Transverse colon (tissue), 4 donors: ENCODE data around the gene ZNF445. TPM values are rescaled to one million over a fixed set of nuclear protein-coding genes. Genes with fewer than 3 reads are reported as not detected.

Experiments
- DNase-seq: peaks from one replicate; pipeline ENCODE4 v3.0.0-alpha.2; 2019
- H3K27ac ChIP-seq, 4 donors: fragments of 200-600 bp; sonication (generic); 2 replicates each; pipeline ENCODE4 v1.5.1; 2016 to 2018; ENCODE audit warnings: inconsistent platforms in 4 of 4
- H3K27me3 ChIP-seq: fragments of 200-600 bp; sonication (generic); 2 replicates; pipeline ENCODE4 v1.5.1; 2017; ENCODE audit warnings: inconsistent platforms
- H3K36me3 ChIP-seq, 4 donors: fragments of 200-600 bp; sonication (generic); 2 replicates each; pipeline ENCODE4 v1.5.1; 2017 to 2019; ENCODE audit warnings: inconsistent platforms in 4 of 4
- H3K4me1 ChIP-seq, 4 donors: fragments of 200-600 bp; sonication (generic); 2 replicates each; pipeline ENCODE4 v1.5.1; 2017 to 2020; ENCODE audit warnings: inconsistent platforms in 4 of 4
- H3K4me3 ChIP-seq, 4 donors: fragments of 200-600 bp; sonication (generic); 1 replicate in 1 of 4; 2 replicates in 3 of 4; pipeline versions ENCODE4 v1.5.1 to v1.6.1; 2017 to 2019; ENCODE audit warnings: inconsistent platforms in 4 of 4
- H3K9me3 ChIP-seq, 2 donors: fragments of 200-600 bp; sonication (generic); 2 replicates each; pipeline ENCODE4 v1.5.1; 2017 to 2019; ENCODE audit warnings: inconsistent platforms in 2 of 2
- EP300 ChIP-seq: sonication (generic); formaldehyde crosslinking; IDR thresholded peaks from one replicate; pipeline ENCODE4 v1.6.1; 2017; ENCODE audit warnings: antibody characterized with exemption, low read depth
- POLR2A ChIP-seq: fragments of 450-650 bp; IDR thresholded peaks from one replicate; pipeline ENCODE4 v1.6.1; 2016; ENCODE audit warnings: antibody characterized with exemption, mild to moderate bottlenecking, moderate library complexity
- POLR2AphosphoS5 ChIP-seq, 3 donors: sonication (generic); formaldehyde crosslinking; IDR thresholded peaks; one replicate each; pipeline ENCODE4 v1.6.1; 2016; ENCODE audit warnings: antibody characterized with exemption in 3 of 3
- WGBS, 2 donors: methylation state at CpG; one replicate each; pipeline ENCODE4 v1.1.5; 2018; ENCODE audit warnings: low coverage in 1 of 2; 5-methylcytosine and 5-hydroxymethylcytosine counted together
- in situ Hi-C, 4 donors: fragments of 200-750 bp; cut with MboI; loops; one replicate each; pipeline versions ENCODE4 v1.15.0 to v1.15.1; 2017; ENCODE audit warnings: low sequenced_read_pairs in 3 of 4, low pct_ligation_motif_present in 1 of 4, low pct_unique_long_range_greater_than_20kb in 1 of 4
- intact Hi-C: fragments of 100-400 bp; cut with DNase I; formaldehyde crosslinking; loops from one replicate; pipeline ENCODE4 v1.15.1; 2023; ENCODE audit warnings: low total_unique reads
- total RNA-seq, 4 donors: library from RNA; depleted of rRNA; stranded (reverse); fragments of >200 nt; gene quantifications; one replicate each; pipeline ENCODE4 v1.1.0, GENCODE V29; 2016
- TF ChIP-seq, protein P1 (sequence below), 5 experiments: fragments of 200-600 bp in 3 of 5; fragments of 450-650 bp in 2 of 5; sonication (generic) in 3 of 5; IDR thresholded peaks; 1 replicate in 2 of 5; 2 replicates in 3 of 5; pipeline ENCODE4 v1.5.1; 2016 to 2017; ENCODE audit warnings: antibody characterized with exemption in 5 of 5, inconsistent platforms in 3 of 5, mild to moderate bottlenecking in 2 of 5, moderate library complexity in 1 of 5

ZNF445 gene
- total RNA-seq, 4 donors from 2014 or later = 6.8 to 12.7 (median 8.6) TPM

DNA sequence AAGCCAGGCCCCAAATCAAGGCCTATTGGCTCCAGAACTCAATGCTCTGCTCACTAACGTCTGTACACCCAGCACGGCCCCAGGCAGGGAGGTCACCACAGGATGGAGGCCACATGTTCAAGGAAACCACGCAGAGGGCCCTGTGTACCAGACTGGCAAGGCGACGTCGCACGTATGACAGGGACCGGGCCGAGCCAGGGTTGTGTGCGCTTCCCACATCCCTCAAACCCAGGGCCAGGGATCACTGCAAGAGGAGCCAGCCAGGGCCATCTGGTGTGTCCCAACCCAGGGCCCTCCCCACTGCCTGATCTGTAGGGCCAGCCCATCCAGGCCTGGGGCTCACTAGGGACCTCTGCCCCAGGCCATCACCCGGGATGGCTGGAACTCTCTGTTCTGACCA is 62.0 kb downstream of the ZNF445 start:
- H3K27ac ChIP-seq = no peak overlapping the region
- H3K4me3 ChIP-seq = no peak overlapping the region
- WGBS, 2 donors = 91% methylated on average over 11 of the region's 11 CpGs; no CpG with 5 or more reads in 1 of the 2 donors
- intact Hi-C loops = no loop called here
- TF ChIP-seq EP300 = no peak
- no peak for TF ChIP-seq POLR2A
- no peak for TF ChIP-seq POLR2AphosphoS5 (IDR thresholded peaks at IDR 0.05)
- TF ChIP-seq, protein P1, sequence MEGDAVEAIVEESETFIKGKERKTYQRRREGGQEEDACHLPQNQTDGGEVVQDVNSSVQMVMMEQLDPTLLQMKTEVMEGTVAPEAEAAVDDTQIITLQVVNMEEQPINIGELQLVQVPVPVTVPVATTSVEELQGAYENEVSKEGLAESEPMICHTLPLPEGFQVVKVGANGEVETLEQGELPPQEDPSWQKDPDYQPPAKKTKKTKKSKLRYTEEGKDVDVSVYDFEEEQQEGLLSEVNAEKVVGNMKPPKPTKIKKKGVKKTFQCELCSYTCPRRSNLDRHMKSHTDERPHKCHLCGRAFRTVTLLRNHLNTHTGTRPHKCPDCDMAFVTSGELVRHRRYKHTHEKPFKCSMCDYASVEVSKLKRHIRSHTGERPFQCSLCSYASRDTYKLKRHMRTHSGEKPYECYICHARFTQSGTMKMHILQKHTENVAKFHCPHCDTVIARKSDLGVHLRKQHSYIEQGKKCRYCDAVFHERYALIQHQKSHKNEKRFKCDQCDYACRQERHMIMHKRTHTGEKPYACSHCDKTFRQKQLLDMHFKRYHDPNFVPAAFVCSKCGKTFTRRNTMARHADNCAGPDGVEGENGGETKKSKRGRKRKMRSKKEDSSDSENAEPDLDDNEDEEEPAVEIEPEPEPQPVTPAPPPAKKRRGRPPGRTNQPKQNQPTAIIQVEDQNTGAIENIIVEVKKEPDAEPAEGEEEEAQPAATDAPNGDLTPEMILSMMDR (IDR thresholded peaks at IDR 0.05) = no peak
- H3K36me3 ChIP-seq = no peaks in the 10 kb centered on the region
- no peaks in the 10 kb centered on the region for H3K4me1 ChIP-seq
- no peak for DNase-seq
- H3K27me3 ChIP-seq = no peaks in the 10 kb centered on the region
- no peaks in the 10 kb centered on the region for H3K9me3 ChIP-seq
- in situ Hi-C loops = no loop called here

DNA sequence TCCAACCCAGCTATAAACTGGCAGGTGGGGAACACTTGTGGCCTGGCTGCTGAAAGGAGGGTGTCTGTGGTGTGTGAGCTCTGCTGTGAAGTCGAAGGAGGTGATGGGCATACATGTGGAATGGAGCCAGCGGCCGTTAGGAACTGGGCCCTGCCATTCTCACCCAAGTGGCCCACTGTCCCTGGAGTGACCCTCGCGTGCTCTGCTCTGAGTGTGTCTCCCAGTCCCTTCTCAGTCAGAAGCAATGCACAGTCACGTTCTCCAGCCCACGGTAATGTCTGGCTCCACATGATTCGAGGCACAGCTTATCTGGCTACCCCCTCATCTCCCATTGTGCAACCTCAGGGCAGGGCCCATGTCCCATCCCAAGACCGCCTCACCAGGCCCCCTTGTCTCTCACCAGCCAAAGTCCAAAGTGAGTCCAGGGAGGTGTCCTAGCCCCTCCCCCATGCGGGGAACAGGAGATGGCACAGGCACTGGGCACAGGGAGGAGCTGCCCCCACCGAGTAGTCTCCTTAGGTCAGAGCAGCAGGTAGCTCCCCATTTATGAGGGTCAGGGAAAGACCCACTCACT is 62.9 kb downstream of the ZNF445 start:
- no peak overlapping the region for H3K4me3 ChIP-seq
- H3K4me1 ChIP-seq = no peaks in the 10 kb centered on the region
- DNase-seq = no peak
- 79% methylated on average over 11 of the region's 11 CpGs; no CpG with 5 or more reads in 1 of the 2 donors for WGBS, 2 donors
- H3K27ac ChIP-seq = no peak overlapping the region
- in situ Hi-C loops = no loop called here
- H3K36me3 ChIP-seq = no peaks in the 10 kb centered on the region
- TF ChIP-seq, protein P1 (IDR thresholded peaks at IDR 0.05) = no peak
- TF ChIP-seq POLR2AphosphoS5 (IDR thresholded peaks at IDR 0.05) (no peak), EP300 (no peak), POLR2A (no peak)
- intact Hi-C loops = no loop called here
- no peaks in the 10 kb centered on the region for H3K9me3 ChIP-seq
- no peaks in the 10 kb centered on the region for H3K27me3 ChIP-seq

DNA sequence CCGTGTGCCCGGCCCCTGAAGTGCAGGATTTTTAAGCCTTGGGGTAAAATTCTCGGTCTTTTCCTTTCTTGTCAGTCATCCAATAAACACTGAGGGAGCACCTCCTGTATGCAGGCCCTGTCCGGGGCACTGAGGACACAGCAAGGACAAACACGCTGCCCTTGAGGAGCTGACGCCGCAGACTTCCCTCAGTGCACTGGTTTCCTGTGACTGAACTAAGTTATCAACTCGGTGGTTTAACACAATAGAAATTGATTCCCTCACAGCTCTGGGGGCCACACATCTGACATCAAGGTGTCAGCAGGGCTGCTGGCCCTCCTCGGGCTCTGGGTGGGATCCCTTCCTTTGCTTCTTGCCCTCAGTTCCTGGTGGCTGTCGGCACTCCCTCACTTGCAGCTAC is 65.1 kb downstream of the ZNF445 start:
- Histone ChIP-seq H3K4me3 (no peak overlapping the region), H3K9me3 (no peaks in the 10 kb centered on the region), H3K4me1 (no peaks in the 10 kb centered on the region), H3K36me3 (no peaks in the 10 kb centered on the region), H3K27ac (no peak overlapping the region), H3K27me3 (no peaks in the 10 kb centered on the region)
- in situ Hi-C loops (no loop called here), intact Hi-C loops (no loop called here)
- TF ChIP-seq EP300 (no peak), POLR2A (no peak), POLR2AphosphoS5 (IDR thresholded peaks at IDR 0.05) (no peak)
- TF ChIP-seq, protein P1 (IDR thresholded peaks at IDR 0.05) = no peak
- 82 to 100% methylated on average over 1 to 10 of the region's 10 CpGs for WGBS, 2 donors
- no peak for DNase-seq

DNA sequence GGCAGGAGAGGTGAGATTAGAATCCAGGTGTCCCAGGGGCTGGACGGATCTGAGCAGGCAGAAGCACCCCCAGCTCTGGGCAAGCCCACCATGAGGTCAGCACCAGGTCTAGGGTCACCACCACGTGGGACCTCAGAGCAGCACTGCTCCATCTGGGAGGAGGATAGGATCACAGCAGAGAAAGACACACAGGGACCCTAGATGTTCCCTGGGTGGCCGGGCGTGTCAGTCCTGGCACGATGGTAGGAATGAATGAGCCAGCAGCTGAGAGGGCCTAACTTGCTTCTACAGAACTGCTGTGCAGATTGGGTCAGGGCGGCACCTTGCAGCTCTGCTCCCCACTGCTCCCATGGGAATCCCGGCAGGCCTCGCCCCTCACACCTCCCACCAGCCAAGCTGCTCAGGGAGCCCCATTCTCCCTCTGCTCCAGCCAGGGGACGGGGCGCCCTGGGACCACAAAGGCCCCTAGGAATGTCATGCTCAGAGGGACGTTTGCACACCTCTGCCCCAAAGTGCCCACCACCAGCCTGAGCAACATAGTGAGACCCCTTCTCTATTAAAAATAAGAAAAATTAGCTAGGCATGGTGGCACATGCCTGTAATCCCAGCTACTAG is 66.3 kb downstream of the ZNF445 start:
- Histone ChIP-seq H3K9me3 (no peaks in the 10 kb centered on the region), H3K4me3 (no peak overlapping the region), H3K4me1 (no peaks in the 10 kb centered on the region), H3K27me3 (no peaks in the 10 kb centered on the region), H3K27ac (no peak overlapping the region), H3K36me3 (no peaks in the 10 kb centered on the region)
- in situ Hi-C loops (no loop called here), intact Hi-C loops (no loop called here)
- 71% methylated on average over 11 of the region's 11 CpGs; no CpG with 5 or more reads in 1 of the 2 donors for WGBS, 2 donors
- no peak for DNase-seq
- TF ChIP-seq POLR2A = no peak
- TF ChIP-seq EP300 = no peak
- TF ChIP-seq POLR2AphosphoS5 (IDR thresholded peaks at IDR 0.05) = no peak
- TF ChIP-seq, protein P1 (IDR thresholded peaks at IDR 0.05) = no peak
